Vagina (tissue), 2 donors: ENCODE measurements around the gene ADGRL3.

Source experiments
- CTCF ChIP-seq, 3 experiments: fragments of 450-650 bp in 2 of 3; fragments of 200-600 bp in 1 of 3; sonication (generic) in 1 of 3; IDR thresholded peaks; one replicate each; pipeline ENCODE4 v1.5.1; 2017 to 2019; ENCODE audit warnings: antibody characterized with exemption in 3 of 3, mild to moderate bottlenecking in 2 of 3, moderate library complexity in 2 of 3
- POLR2AphosphoS5 ChIP-seq, 2 donors: sonication (generic); formaldehyde crosslinking; IDR thresholded peaks; one replicate each; pipeline ENCODE4 v1.9.0; 2017; ENCODE audit warnings: antibody characterized with exemption in 2 of 2, mild to moderate bottlenecking in 2 of 2, low read depth in 1 of 2; ENCODE audit not compliant: insufficient read depth in 1 of 2

- no peak for TF ChIP-seq CTCF (IDR thresholded peaks at IDR 0.05)
- no peak for TF ChIP-seq POLR2AphosphoS5 (IDR thresholded peaks at IDR 0.05; ENCODE audit: insufficient read depth in 1 of 2, low read depth in 1 of 2)
These were observed 4.4 kb downstream of the ADGRL3 start for GRCh38 chr4:61204353-61205060.
